B cell (primary cell): ENCODE results near the gene ZEB2. TPM values are rescaled to one million over a fixed set of nuclear protein-coding genes. Genes with fewer than 3 reads are reported as not detected.

ENCODE experiments used
- ATAC-seq: fragments of 200-7000 bp; cut with Tn5 transposase; one replicate; pipeline ENCODE4 v1.10.0; 2021; ENCODE audit warnings: low read depth, mild to moderate bottlenecking, moderate number of reproducible peaks, moderate library complexity
- CTCF ChIA-PET: fragments of 350-600 bp; sonication (Branson Sonifier 250); formaldehyde crosslinking; loops from one replicate; lab custom pipeline; 2021; ENCODE audit warnings: antibody characterized with exemption, inconsistent platforms; lab: Charles Lee
- POLR2A ChIA-PET: fragments of 350-600 bp; sonication (Branson Sonifier 250); formaldehyde crosslinking; loops from one replicate; lab custom pipeline; 2021; ENCODE audit warnings: antibody characterized with exemption; lab: Charles Lee
- DNase-seq: peaks from one replicate; pipeline ENCODE4 v3.0.0; 2013
- H2AFZ ChIP-seq: 2 replicates; pipeline ENCODE4 v1.6.1; 2012; ENCODE audit warnings: mild to moderate bottlenecking, low read depth, low read length; ENCODE audit not compliant: insufficient read depth, poor library complexity, severe bottlenecking
- H3K27ac ChIP-seq, 2 donors: 1 replicate in 1 of 2; 2 replicates in 1 of 2; pipeline ENCODE4 v1.5.1; 2012 to 2013; ENCODE audit warnings: low read length in 2 of 2, mild to moderate bottlenecking in 2 of 2, moderate library complexity in 1 of 2
- H3K27me3 ChIP-seq, 4 experiments: fragments of 200-600 bp in 1 of 4; sonication (generic) in 1 of 4; replicated peaks in 1 of 4; 1 replicate in 2 of 4; 2 replicates in 2 of 4; pipeline versions ENCODE4 v1.6.1 to v1.7.0; 2013 to 2016; ENCODE audit warnings: low read length in 3 of 4, mild to moderate bottlenecking in 2 of 4, mixed read lengths in 1 of 4, moderate library complexity in 1 of 4; ENCODE audit not compliant: insufficient read depth in 4 of 4, control insufficient read depth in 3 of 4; ENCODE audit errors: control extremely low read depth in 1 of 4
- H3K36me3 ChIP-seq, 2 experiments: replicated peaks in 1 of 2; 1 replicate in 1 of 2; 2 replicates in 1 of 2; pipeline versions ENCODE4 v1.6.1 to v1.7.1; 2013; ENCODE audit warnings: low read length in 1 of 2; ENCODE audit not compliant: insufficient read depth in 2 of 2, control insufficient read depth in 1 of 2; ENCODE audit errors: control extremely low read depth in 1 of 2, extremely low read depth in 1 of 2
- H3K4me1 ChIP-seq, 2 donors: fragments of 200-600 bp in 1 of 2; sonication (generic) in 1 of 2; 1 replicate in 1 of 2; 2 replicates in 1 of 2; pipeline versions ENCODE4 v1.5.1 to v1.6.1; 2013 to 2017; ENCODE audit warnings: low read length in 2 of 2; ENCODE audit not compliant: control insufficient read depth in 2 of 2, insufficient read depth in 2 of 2
- H3K4me2 ChIP-seq: replicated peaks from 2 replicates; pipeline ENCODE3; 2012; ENCODE audit warnings: mild to moderate bottlenecking, low read depth, low read length; ENCODE audit not compliant: poor library complexity, severe bottlenecking
- H3K4me3 ChIP-seq, 5 experiments: fragments of 200-600 bp in 1 of 5; sonication (generic) in 1 of 5; 1 replicate in 3 of 5; 2 replicates in 2 of 5; pipeline versions ENCODE4 v1.5.1 to v1.7.0; 2011 to 2016; ENCODE audit warnings: low read length in 4 of 5, mild to moderate bottlenecking in 4 of 5, low read depth in 2 of 5, control low read depth in 1 of 5, moderate library complexity in 1 of 5; ENCODE audit not compliant: insufficient read depth in 1 of 5; ENCODE audit errors: control extremely low read depth in 1 of 5, extremely low read depth in 1 of 5
- H3K79me2 ChIP-seq: fragments of 200-600 bp; sonication (generic); one replicate; pipeline ENCODE4 v1.6.0; 2016; ENCODE audit warnings: low read length; ENCODE audit not compliant: control insufficient read depth, insufficient read depth
- H3K9ac ChIP-seq: fragments of 200-600 bp; sonication (generic); 2 replicates; pipeline ENCODE4 v1.6.1; 2017; ENCODE audit warnings: mild to moderate bottlenecking, low read length, moderate library complexity
- H3K9me3 ChIP-seq, 3 donors: one replicate each; pipeline versions ENCODE4 v1.6.1 to v1.7.1; 2013; ENCODE audit warnings: low read length in 2 of 3; ENCODE audit not compliant: control insufficient read depth in 2 of 3, insufficient read depth in 1 of 3; ENCODE audit errors: control extremely low read depth in 1 of 3
- H4K20me1 ChIP-seq: 2 replicates; pipeline ENCODE4 v1.6.0; 2012; ENCODE audit warnings: mild to moderate bottlenecking, low read length; ENCODE audit not compliant: insufficient read depth, control insufficient read depth, poor library complexity, severe bottlenecking
- H3K27ac Mint-ChIP-seq: one replicate; pipeline ENCODE4 v1.8.0; 2021; ENCODE audit warnings: mixed read lengths
- H3K27me3 Mint-ChIP-seq: one replicate; pipeline ENCODE4 v1.8.0; 2021; ENCODE audit warnings: mixed read lengths
- H3K4me1 Mint-ChIP-seq: one replicate; pipeline ENCODE4 v1.8.0; 2021; ENCODE audit warnings: mixed read lengths
- H3K4me3 Mint-ChIP-seq: one replicate; pipeline ENCODE4 v1.8.0; 2021; ENCODE audit warnings: mixed read lengths
- H3K9me3 Mint-ChIP-seq: one replicate; pipeline ENCODE4 v1.8.0; 2022; ENCODE audit warnings: mixed read lengths; ENCODE audit not compliant: insufficient read depth
- CTCF ChIP-seq: fragments of 200-600 bp; IDR thresholded peaks from one replicate; pipeline ENCODE4 v1.8.0; 2022; ENCODE audit warnings: antibody characterized with exemption, mild to moderate bottlenecking
- EZH2 ChIP-seq: IDR thresholded peaks from 2 replicates; pipeline ENCODE4 v1.6.1; 2012; ENCODE audit warnings: borderline replicate concordance, low read depth, mild to moderate bottlenecking, moderate library complexity, low read length; ENCODE audit not compliant: insufficient read depth, poor library complexity, severe bottlenecking
- WGBS: methylation state at CpG from one replicate; pipeline ENCODE4 v1.1.5; 2013; ENCODE audit warnings: missing lambda C conversion rate; ENCODE audit not compliant: insufficient coverage; 5-methylcytosine and 5-hydroxymethylcytosine counted together
- intact Hi-C: fragments of 100-400 bp; cut with micrococcal nuclease; formaldehyde crosslinking; loops from one replicate; pipeline ENCODE4 v1.10.0; 2022
- polyA plus RNA-seq: library from polyadenylated mRNA; depleted of rRNA; stranded (reverse); fragments of >200 nt; gene quantifications from 2 replicates; pipeline ENCODE4 v1.2.3, GENCODE V29; 2012
- total RNA-seq, 2 donors: library from RNA; stranded (reverse); fragments of 120-200 nt in 1 of 2; gene quantifications; 1 replicate in 1 of 2; 2 replicates in 1 of 2; pipeline versions ENCODE4 v1.2.3 to v1.2.4, GENCODE V29; 2013 to 2022

Gene ZEB2
- total and polyA plus RNA-seq, 2 donors (not counting 1 experiment from before 2014, with no cell fraction given), result 56.3 to 217 TPM

- Mint-ChIP-seq H3K27ac (peak overlapping the region; percentile 50), H3K9me3 (no peaks in the 10 kb centered on the region), H3K4me1 (peaks cover 29% of the 10 kb centered on the region), H3K27me3 (no peaks in the 10 kb centered on the region), H3K4me3 (peak overlapping the region; percentile 88)
- Histone ChIP-seq H3K27me3 (peaks cover 0 to 18% (median 7%) of the 10 kb centered on the region in 4 experiments), H3K79me2 (peaks cover 35% of the 10 kb centered on the region), H3K4me3 (peak overlapping the region in 3 of 5 experiments; percentile 10 to 75 (median 58)), H4K20me1 (peaks cover 12% of the 10 kb centered on the region), H3K27ac (no peak overlapping the region), H3K9ac (peak overlapping the region; percentile 54), H3K9me3 (peaks cover 0 to 4% (median 0%) of the 10 kb centered on the region in 3 donors), H3K4me2 (peak overlapping the region; percentile 90), H3K4me1 (peaks cover 16 to 36% of the 10 kb centered on the region in 2 donors), H2AFZ (peak overlapping the region; percentile 65), H3K36me3 (no peaks in the 10 kb centered on the region)
- POLR2A ChIA-PET, result no interaction called here
- CTCF ChIA-PET, result interaction anchor here (0.6 to 1.8 kb wide), 3 partner anchors 18 to 1219 kb away, joined by 3 to 4 read pairs (median 3); no protein-coding TSS in a partner anchor
- ATAC-seq, result no peak
- TF ChIP-seq EZH2 (no peak), CTCF (no peak)
- intact Hi-C loops, result loop anchor here (5.0 kb wide), 3 partner anchors 40 to 1230 kb away; no protein-coding TSS in a partner anchor
- peak; percentile 28 for DNase-seq
- WGBS, result 51% methylated on average over 7 of the region's 8 CpGs
These were observed 2.4 kb upstream of the ZEB2 start for GRCh38 chr2:144522176-144522896.

GRCh38 chr2:144521686-144522085 is 1.8 kb upstream of the ZEB2 start:
- WGBS, result no CpG with 5 or more reads among the region's 4 CpGs
- DNase-seq (no peak), ATAC-seq (no peak)
- H4K20me1 ChIP-seq, result peaks cover 12% of the 10 kb centered on the region
- Mint-ChIP-seq H3K9me3 (no peaks in the 10 kb centered on the region), H3K27ac (no peak overlapping the region), H3K4me3 (peak overlapping the region; percentile 35), H3K27me3 (no peaks in the 10 kb centered on the region), H3K4me1 (peaks cover 31% of the 10 kb centered on the region)
- ChIA-PET POLR2A (interaction anchor here (0.8 kb wide), 1 partner anchor 362 kb away, joined by 4 read pairs; no protein-coding TSS in a partner anchor), CTCF (interaction anchor here (0.6 to 1.8 kb wide), 5 partner anchors 17 to 1231 kb away, joined by 3 to 5 read pairs (median 4); no protein-coding TSS in a partner anchor)
- TF ChIP-seq EZH2 (no peak), CTCF (no peak)
- intact Hi-C loops, result loop anchor here (5.0 kb wide), 3 partner anchors 41 to 1231 kb away; no protein-coding TSS in a partner anchor
- no peak overlapping the region for H2AFZ ChIP-seq
- H3K4me1 ChIP-seq, result peaks cover 16 to 36% of the 10 kb centered on the region in 2 donors
- H3K4me2 ChIP-seq, result no peak overlapping the region
- peaks cover 40% of the 10 kb centered on the region for H3K79me2 ChIP-seq
- peaks cover 0 to 18% (median 7%) of the 10 kb centered on the region in 4 experiments for H3K27me3 ChIP-seq
- H3K27ac ChIP-seq, result no peak overlapping the region
- H3K36me3 ChIP-seq, result no peaks in the 10 kb centered on the region
- no peak overlapping the region for H3K9ac ChIP-seq
- H3K4me3 ChIP-seq, result no peak overlapping the region
- H3K9me3 ChIP-seq, result peaks cover 0 to 4% (median 0%) of the 10 kb centered on the region in 3 donors
